PC-3 (cell line): ENCODE results near the gene PRSS38. TPM values are rescaled to one million over a fixed set of nuclear protein-coding genes. Genes with fewer than 3 reads are reported as not detected.

Experiments used
- ATAC-seq: fragments of 200-7000 bp; cut with Tn5 transposase; 2 replicates; pipeline ENCODE4 v1.9.1; 2020; ENCODE audit warnings: mild to moderate bottlenecking, moderate library complexity
- BruUV-seq: library from RNA; stranded (reverse); fragments of 400-500 nt; replicated peaks from 2 replicates; lab custom pipeline; 2021; lab: Mats Ljungman, UMichigan
- CTCF ChIA-PET: fragments of 300-600 bp; sonication (Branson Sonifier 250); formaldehyde crosslinking; loops from one replicate; lab custom pipeline; 2022; ENCODE audit warnings: antibody characterized with exemption; lab: Charles Lee
- POLR2A ChIA-PET: fragments of 300-600 bp; sonication (Branson Sonifier 250); formaldehyde crosslinking; loops from one replicate; lab custom pipeline; 2022; ENCODE audit warnings: antibody characterized with exemption; ENCODE audit not compliant: unreplicated experiment; lab: Charles Lee
- DNase-seq: peaks from one replicate; pipeline ENCODE4 v3.0.0-alpha.2; 2015
- H2AFZ ChIP-seq: fragments of 300-600 bp; sonication (generic); 2 replicates; pipeline ENCODE4 v1.6.0; 2016; ENCODE audit warnings: antibody characterized with exemption, low read length
- H3F3A ChIP-seq: fragments of 300-600 bp; sonication (generic); one replicate; pipeline ENCODE4 v1.6.0; 2017; ENCODE audit warnings: antibody characterized with exemption, low read length, control low read depth, mild to moderate bottlenecking; ENCODE audit not compliant: unreplicated experiment
- H3K27ac ChIP-seq: fragments of 300-600 bp; sonication (generic); 2 replicates; pipeline ENCODE4 v1.5.1; 2016; ENCODE audit warnings: mild to moderate bottlenecking, low read length
- H3K27me3 ChIP-seq: fragments of 300-600 bp; sonication (generic); 2 replicates; pipeline ENCODE4 v1.6.1; 2016; ENCODE audit warnings: low read length, mixed read lengths
- H3K36me3 ChIP-seq: fragments of 300-600 bp; sonication (generic); 2 replicates; pipeline ENCODE4 v1.6.1; 2016; ENCODE audit warnings: low read depth, mixed run types, low read length, mixed read lengths
- H3K4me1 ChIP-seq: fragments of 300-600 bp; sonication (generic); 2 replicates; pipeline ENCODE4 v1.5.1; 2016; ENCODE audit warnings: low read length; ENCODE audit not compliant: insufficient read depth
- H3K4me2 ChIP-seq: fragments of 300-600 bp; sonication (generic); 2 replicates; pipeline ENCODE4 v1.6.0; 2016; ENCODE audit warnings: low read length
- H3K4me3 ChIP-seq: fragments of 300-600 bp; sonication (generic); 2 replicates; pipeline ENCODE4 v1.5.1; 2016; ENCODE audit warnings: mild to moderate bottlenecking, low read length, mixed read lengths
- H3K79me2 ChIP-seq: fragments of 300-600 bp; sonication (generic); 2 replicates; pipeline ENCODE4 v1.6.1; 2017; ENCODE audit warnings: low read length, mixed read lengths
- H3K9ac ChIP-seq: fragments of 300-600 bp; sonication (generic); 2 replicates; pipeline ENCODE4 v1.6.0; 2016; ENCODE audit warnings: mild to moderate bottlenecking, low read length
- H3K9me2 ChIP-seq: fragments of 300-600 bp; sonication (generic); replicated peaks from 2 replicates; pipeline ENCODE4 v1.6.1; 2016; ENCODE audit warnings: mixed run types, low read length, mixed read lengths
- H3K9me3 ChIP-seq: fragments of 300-600 bp; sonication (generic); 2 replicates; pipeline ENCODE4 v1.6.1; 2016; ENCODE audit warnings: low read length, mixed read lengths
- H4K20me1 ChIP-seq: fragments of 300-600 bp; sonication (generic); 2 replicates; pipeline ENCODE4 v1.6.1; 2016; ENCODE audit warnings: low read length, mixed read lengths
- CTCF ChIP-seq: fragments of 300-600 bp; sonication (generic); conservative IDR thresholded peaks from 2 replicates; pipeline ENCODE4 v1.5.1; 2017; ENCODE audit warnings: antibody characterized with exemption, low read depth, mild to moderate bottlenecking, low read length
- EZH2 ChIP-seq: fragments of 300-600 bp; sonication (generic); IDR thresholded peaks from one replicate; pipeline ENCODE4 v1.6.1; 2017; ENCODE audit warnings: antibody characterized with exemption, mild to moderate bottlenecking, low read length; ENCODE audit not compliant: unreplicated experiment
- EZH2phosphoT487 ChIP-seq: fragments of 300-600 bp; sonication (generic); IDR thresholded peaks from 2 replicates; pipeline ENCODE4 v1.6.1; 2018; ENCODE audit warnings: mild to moderate bottlenecking, antibody characterized with exemption, low read length, borderline replicate concordance
- intact Hi-C: fragments of 100-400 bp; cut with micrococcal nuclease; formaldehyde crosslinking; loops from 2 replicates; pipeline ENCODE4 v1.9.0; 2023
- total RNA-seq: library from RNA; depleted of rRNA; stranded (reverse); fragments of >200 nt; gene quantifications from 2 replicates; pipeline ENCODE4 v1.2.3, GENCODE V29; 2014

The PRSS38 gene
- total RNA-seq, 1 experiment from 2014 or later: not detected

DNA sequence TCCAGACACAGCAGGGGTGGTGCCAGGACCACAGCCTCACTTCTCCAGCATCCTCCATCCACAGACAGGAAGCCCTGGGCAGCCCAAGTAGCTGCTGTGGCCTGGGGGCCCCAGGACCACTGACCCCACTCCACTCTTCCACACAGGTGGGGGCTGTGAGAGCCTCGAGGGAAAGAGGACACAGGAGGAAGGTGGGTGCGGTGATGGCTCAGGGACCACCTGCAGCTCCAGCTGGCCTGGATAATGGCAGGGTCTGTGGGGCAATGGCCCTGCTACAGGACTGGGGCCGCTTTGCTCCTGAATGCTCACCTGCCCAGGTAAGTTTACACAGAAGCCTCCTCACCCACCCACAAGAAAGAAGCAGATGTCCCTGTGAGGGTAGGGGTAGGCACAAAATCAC, 18.3 kb upstream of the PRSS38 start:
- intact Hi-C loops: no loop called here
- TF ChIP-seq EZH2phosphoT487 (no peak), EZH2 (no peak)
- no peak overlapping the region for H2AFZ ChIP-seq
- no peak for ATAC-seq
- H3K36me3 ChIP-seq: no peaks in the 10 kb centered on the region
- no TSS peak for BruUV-seq
- CTCF ChIA-PET: no interaction called here
- no peak overlapping the region for H3K9ac ChIP-seq
- H3K4me3 ChIP-seq: no peak overlapping the region
- no peaks in the 10 kb centered on the region for H4K20me1 ChIP-seq
- H3K4me2 ChIP-seq: no peak overlapping the region
- H3K27me3 ChIP-seq: no peaks in the 10 kb centered on the region
- no peaks in the 10 kb centered on the region for H3K4me1 ChIP-seq
- no peaks in the 10 kb centered on the region for H3F3A ChIP-seq
- POLR2A ChIA-PET: no interaction called here
- DNase-seq: no peak
- H3K9me2 ChIP-seq: no peaks in the 10 kb centered on the region
- no peak overlapping the region for H3K27ac ChIP-seq
- no peaks in the 10 kb centered on the region for H3K79me2 ChIP-seq
- H3K9me3 ChIP-seq: no peaks in the 10 kb centered on the region

DNA sequence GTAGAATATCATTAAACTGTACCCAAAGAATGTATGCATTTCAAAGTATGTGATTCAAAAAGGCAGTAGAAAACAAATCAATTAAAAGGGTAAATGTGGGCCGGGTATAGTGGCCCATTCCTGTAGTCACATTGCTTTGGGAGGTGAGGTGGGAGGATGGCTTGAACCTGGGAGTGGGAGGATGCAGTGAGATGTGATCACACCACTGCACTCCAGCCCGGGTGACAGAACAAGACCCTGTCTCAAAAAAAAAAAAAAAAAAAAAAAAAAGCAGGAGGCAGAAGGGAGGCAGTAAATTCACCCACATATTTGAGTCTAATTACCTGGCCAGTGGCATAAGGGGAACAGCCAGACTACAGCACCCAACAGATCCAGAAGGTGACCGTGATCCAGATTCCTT, 17.9 kb upstream of the PRSS38 start:
- no peaks in the 10 kb centered on the region for H3K9me3 ChIP-seq
- no peaks in the 10 kb centered on the region for H3K27me3 ChIP-seq
- no peak overlapping the region for H3K4me3 ChIP-seq
- ATAC-seq: no peak
- H3K27ac ChIP-seq: no peak overlapping the region
- POLR2A ChIA-PET: no interaction called here
- TF ChIP-seq CTCF: no peak
- TF ChIP-seq EZH2phosphoT487: no peak
- no peak for TF ChIP-seq EZH2
- H4K20me1 ChIP-seq: no peaks in the 10 kb centered on the region
- no peak for DNase-seq
- CTCF ChIA-PET: no interaction called here
- no peak overlapping the region for H3K9ac ChIP-seq
- no TSS peak for BruUV-seq
- H3K4me1 ChIP-seq: no peaks in the 10 kb centered on the region
- H3K4me2 ChIP-seq: no peak overlapping the region
- H3K36me3 ChIP-seq: no peaks in the 10 kb centered on the region
- no peaks in the 10 kb centered on the region for H3K9me2 ChIP-seq
- intact Hi-C loops: no loop called here
- no peaks in the 10 kb centered on the region for H3K79me2 ChIP-seq
- no peaks in the 10 kb centered on the region for H3F3A ChIP-seq
- H2AFZ ChIP-seq: no peak overlapping the region

GRCh38 chr1:227798078-227798802, 17.2 kb upstream of the PRSS38 start:
- intact Hi-C loops: no loop called here

More at GRCh38 chr1:227798078-227798802, 17.2 kb upstream of the PRSS38 start:
- H3K9ac ChIP-seq: no peak overlapping the region
- no peak overlapping the region for H3K27ac ChIP-seq
- no peaks in the 10 kb centered on the region for H4K20me1 ChIP-seq
- no peaks in the 10 kb centered on the region for H3K27me3 ChIP-seq
- H3K4me3 ChIP-seq: no peak overlapping the region
- TF ChIP-seq EZH2phosphoT487: no peak
- no peaks in the 10 kb centered on the region for H3K4me1 ChIP-seq
- H3K4me2 ChIP-seq: no peak overlapping the region
- H3K9me3 ChIP-seq: no peaks in the 10 kb centered on the region
- no TSS peak for BruUV-seq
- POLR2A ChIA-PET: no interaction called here
- H3K9me2 ChIP-seq: no peaks in the 10 kb centered on the region
- H3K36me3 ChIP-seq: no peaks in the 10 kb centered on the region
- no peak overlapping the region for H2AFZ ChIP-seq
- CTCF ChIA-PET: no interaction called here
- ATAC-seq (no peak), DNase-seq (no peak)
- no peaks in the 10 kb centered on the region for H3K79me2 ChIP-seq
- H3F3A ChIP-seq: no peaks in the 10 kb centered on the region
